ENCODE data around the gene UTP14A.

UTP14A gene

DNA sequence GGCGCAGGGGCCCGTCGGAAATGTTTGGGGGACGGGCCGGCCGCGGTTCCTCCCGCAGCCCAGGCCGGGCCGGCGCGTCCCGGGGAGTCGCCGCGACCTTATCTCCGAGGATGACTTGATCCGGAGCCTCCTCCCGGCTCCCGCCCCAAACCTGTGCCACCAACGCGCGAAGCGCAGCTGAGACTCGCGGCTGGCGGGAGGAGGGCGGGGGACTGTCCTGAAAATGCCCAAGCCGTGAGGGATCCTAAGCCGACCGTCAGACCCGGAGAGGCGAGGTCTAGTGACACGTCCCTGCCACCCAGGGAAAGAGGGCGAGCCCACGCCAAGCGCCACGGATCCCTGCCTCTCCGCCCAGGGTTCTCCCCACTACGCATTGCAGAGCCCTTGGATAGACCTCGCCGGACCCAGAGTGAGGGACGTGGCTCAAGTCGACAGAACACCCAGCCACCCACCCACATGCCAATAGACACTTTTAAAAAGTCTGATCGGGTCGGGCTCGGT, 26.9 kb downstream of the UTP14A start:
- TF ChIP-seq, protein P1, sequence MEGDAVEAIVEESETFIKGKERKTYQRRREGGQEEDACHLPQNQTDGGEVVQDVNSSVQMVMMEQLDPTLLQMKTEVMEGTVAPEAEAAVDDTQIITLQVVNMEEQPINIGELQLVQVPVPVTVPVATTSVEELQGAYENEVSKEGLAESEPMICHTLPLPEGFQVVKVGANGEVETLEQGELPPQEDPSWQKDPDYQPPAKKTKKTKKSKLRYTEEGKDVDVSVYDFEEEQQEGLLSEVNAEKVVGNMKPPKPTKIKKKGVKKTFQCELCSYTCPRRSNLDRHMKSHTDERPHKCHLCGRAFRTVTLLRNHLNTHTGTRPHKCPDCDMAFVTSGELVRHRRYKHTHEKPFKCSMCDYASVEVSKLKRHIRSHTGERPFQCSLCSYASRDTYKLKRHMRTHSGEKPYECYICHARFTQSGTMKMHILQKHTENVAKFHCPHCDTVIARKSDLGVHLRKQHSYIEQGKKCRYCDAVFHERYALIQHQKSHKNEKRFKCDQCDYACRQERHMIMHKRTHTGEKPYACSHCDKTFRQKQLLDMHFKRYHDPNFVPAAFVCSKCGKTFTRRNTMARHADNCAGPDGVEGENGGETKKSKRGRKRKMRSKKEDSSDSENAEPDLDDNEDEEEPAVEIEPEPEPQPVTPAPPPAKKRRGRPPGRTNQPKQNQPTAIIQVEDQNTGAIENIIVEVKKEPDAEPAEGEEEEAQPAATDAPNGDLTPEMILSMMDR (IDR thresholded peaks at IDR 0.05; ENCODE audit: control extremely low read depth, extremely low read depth, low read depth, missing control alignments) = no peak
- CTCF ChIA-PET = interaction anchor here (1.0 kb wide), 1 partner anchor 95 kb away, joined by 3 read pairs; no protein-coding TSS in a partner anchor
- POLR2A ChIA-PET = no interaction called here
- DNase-seq (ENCODE audit: extremely low spot score) = no peak

DNA sequence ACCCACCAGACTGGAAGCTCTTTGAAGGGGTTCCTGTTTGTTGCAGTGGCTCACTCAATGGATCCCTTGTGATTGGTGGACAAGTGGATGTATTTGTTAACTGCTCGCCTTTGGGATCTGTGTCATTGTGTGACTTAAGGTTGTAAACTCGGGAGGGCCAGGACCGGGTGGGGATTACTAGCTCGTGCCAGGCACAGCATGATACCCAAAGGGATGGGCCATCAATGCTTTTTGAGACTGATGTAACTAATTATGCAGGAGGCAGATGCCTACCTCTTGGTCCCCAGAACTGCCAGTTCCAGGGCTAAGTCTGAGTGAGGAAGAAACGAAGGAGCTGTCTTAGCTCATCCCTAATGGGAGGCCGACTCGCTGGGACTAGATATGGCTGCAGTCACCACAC, 27.7 kb downstream of the UTP14A start:
- TF ChIP-seq, protein P1 (IDR thresholded peaks at IDR 0.05; ENCODE audit: control extremely low read depth, extremely low read depth, low read depth, missing control alignments) = no peak
- DNase-seq (ENCODE audit: extremely low spot score) = no peak
- POLR2A ChIA-PET = interaction anchor here (0.7 kb wide), 1 partner anchor 22 kb away, joined by 6 read pairs; no protein-coding TSS in a partner anchor
- CTCF ChIA-PET = interaction anchor here (1.0 to 1.4 kb wide), 2 partner anchors 94 to 127 kb away, joined by 3 to 6 read pairs; no protein-coding TSS in a partner anchor

- no peak for DNase-seq (ENCODE audit: extremely low spot score)
- TF ChIP-seq, protein P1 (IDR thresholded peaks at IDR 0.05; ENCODE audit: control extremely low read depth, extremely low read depth, low read depth, missing control alignments) = no peak
- CTCF ChIA-PET = interaction anchor here (1.4 kb wide), 1 partner anchor 126 kb away, joined by 6 read pairs; no protein-coding TSS in a partner anchor
- POLR2A ChIA-PET = no interaction called here
These were observed 28.5 kb downstream of the UTP14A start for GRCh38 chrX:129934461-129934860.

DNA sequence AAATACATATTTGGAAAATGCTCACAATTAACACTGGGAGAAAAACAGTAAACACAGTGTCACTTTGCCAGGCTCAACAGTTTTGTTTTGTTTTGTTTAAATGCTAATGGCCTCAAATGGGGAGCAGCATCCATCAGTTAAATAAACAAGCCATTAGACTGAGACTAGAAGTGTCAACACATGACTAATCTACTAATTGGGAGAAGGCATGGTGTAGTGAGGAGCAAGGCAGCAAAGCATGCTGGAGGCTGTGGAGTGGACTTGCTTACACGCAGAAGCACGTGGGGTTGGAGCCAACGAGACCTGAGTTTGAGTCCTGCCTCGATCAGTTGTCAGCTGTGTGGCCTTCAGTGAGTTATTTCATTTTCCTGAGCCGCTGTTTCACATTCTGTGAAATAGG, 29.0 kb downstream of the UTP14A start:
- POLR2A ChIA-PET = no interaction called here
- DNase-seq (ENCODE audit: extremely low spot score) = no peak
- CTCF ChIA-PET = interaction anchor here (1.4 kb wide), 1 partner anchor 125 kb away, joined by 6 read pairs; no protein-coding TSS in a partner anchor
- TF ChIP-seq, protein P1 (IDR thresholded peaks at IDR 0.05; ENCODE audit: control extremely low read depth, extremely low read depth, low read depth, missing control alignments) = no peak

GRCh38 chrX:129938081-129938480, 32.1 kb downstream of the UTP14A start:
- TF ChIP-seq, protein P1 (IDR thresholded peaks at IDR 0.05; ENCODE audit: control extremely low read depth, extremely low read depth, low read depth, missing control alignments) = no peak
- CTCF ChIA-PET = interaction anchor here (1.7 kb wide), 1 partner anchor 38 kb away, joined by 3 read pairs; no protein-coding TSS in a partner anchor
- DNase-seq (ENCODE audit: extremely low spot score) = no peak
- POLR2A ChIA-PET = no interaction called here

DNA sequence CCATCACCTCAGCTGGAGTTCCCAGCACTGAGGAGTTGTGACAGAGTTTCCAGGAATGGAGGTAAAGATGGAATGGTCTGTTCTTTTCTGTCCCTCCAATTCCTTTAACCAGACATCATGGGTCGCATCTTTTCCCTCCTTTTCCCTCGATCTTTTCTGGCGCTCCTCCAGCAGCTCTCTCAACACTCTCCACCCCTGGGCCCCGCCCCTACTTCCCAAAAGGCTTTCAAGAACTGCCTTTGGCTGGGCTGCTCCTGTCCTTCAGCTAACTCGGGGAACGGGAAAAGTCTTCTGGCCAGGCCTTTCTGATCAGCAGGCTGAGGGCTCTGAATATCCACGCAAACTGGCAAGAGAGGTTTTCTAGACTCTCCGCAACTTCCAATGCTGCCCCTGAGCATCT, 34.0 kb downstream of the UTP14A start:
- TF ChIP-seq, protein P1 (IDR thresholded peaks at IDR 0.05; ENCODE audit: control extremely low read depth, extremely low read depth, low read depth, missing control alignments) = no peak
- no peak for DNase-seq (ENCODE audit: extremely low spot score)

More for the DNA sequence above, 34.0 kb downstream of the UTP14A start:
- ChIA-PET CTCF (interaction anchor here (0.7 to 1.7 kb wide), 3 partner anchors 11 to 36 kb away, joined by 3 to 6 read pairs (median 3); no protein-coding TSS in a partner anchor), POLR2A (no interaction called here)

All from GM10248 (cell line).